Measurements from ENCODE around the gene TFCP2.

DNA sequence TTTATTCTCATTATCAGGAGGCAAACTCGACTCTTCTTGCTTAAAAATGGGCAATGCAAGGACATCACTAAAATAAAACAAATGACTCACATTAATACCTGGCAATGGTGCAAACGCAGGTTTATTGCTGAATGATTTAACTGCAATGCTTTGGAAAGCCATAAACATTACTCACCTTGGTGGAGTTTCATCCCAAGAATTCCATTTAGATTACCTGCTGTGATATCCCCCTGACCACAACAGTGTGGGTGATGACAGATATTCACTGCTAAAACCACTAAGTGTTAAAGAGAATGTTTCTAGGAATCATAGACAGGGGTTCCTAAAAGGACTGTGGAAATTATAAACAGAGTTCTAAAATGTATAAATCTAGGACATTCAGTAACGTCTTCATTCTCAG is 54.2 kb downstream of the TFCP2 start:
- TF ChIP-seq, protein P1, sequence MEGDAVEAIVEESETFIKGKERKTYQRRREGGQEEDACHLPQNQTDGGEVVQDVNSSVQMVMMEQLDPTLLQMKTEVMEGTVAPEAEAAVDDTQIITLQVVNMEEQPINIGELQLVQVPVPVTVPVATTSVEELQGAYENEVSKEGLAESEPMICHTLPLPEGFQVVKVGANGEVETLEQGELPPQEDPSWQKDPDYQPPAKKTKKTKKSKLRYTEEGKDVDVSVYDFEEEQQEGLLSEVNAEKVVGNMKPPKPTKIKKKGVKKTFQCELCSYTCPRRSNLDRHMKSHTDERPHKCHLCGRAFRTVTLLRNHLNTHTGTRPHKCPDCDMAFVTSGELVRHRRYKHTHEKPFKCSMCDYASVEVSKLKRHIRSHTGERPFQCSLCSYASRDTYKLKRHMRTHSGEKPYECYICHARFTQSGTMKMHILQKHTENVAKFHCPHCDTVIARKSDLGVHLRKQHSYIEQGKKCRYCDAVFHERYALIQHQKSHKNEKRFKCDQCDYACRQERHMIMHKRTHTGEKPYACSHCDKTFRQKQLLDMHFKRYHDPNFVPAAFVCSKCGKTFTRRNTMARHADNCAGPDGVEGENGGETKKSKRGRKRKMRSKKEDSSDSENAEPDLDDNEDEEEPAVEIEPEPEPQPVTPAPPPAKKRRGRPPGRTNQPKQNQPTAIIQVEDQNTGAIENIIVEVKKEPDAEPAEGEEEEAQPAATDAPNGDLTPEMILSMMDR (IDR thresholded peaks at IDR 0.05; ENCODE audit: insufficient read depth, low read length, poor library complexity, severe bottlenecking) = no peak
- TF ChIP-seq EZH2phosphoT487 (conservative IDR thresholded peaks at IDR 0.05; ENCODE audit: low read length) = no peak

All from SU-DHL-6 (cell line).